NOMO-1 treated with DMSO at 0.1 percent for 48 hours (cell line): ENCODE data around the gene SAMD7.

Source experiments
- DNase-seq: peaks from one replicate; lab custom pipeline; 2025; ENCODE audit not compliant: unreplicated experiment; lab: John Stamatoyannopoulos, UW

The SAMD7 gene

GRCh38 chr3:169911272-169911671 is at the start of gene SAMD7:
Gene SAMD7 (plus strand): TSS chr3:169911572. CDS start chr3:169919499, 7,927 bp downstream.
- DNase-seq: no peak

- no peak for DNase-seq
Observed at GRCh38 chr3:169861871-169862270, 49.5 kb upstream of the SAMD7 start.

- DNase-seq: peak; percentile 74
Observed at GRCh38 chr3:169863458-169863899, 47.9 kb upstream of the SAMD7 start.

- DNase-seq: no peak
Observed at GRCh38 chr3:169864270-169864669, 47.1 kb upstream of the SAMD7 start.

GRCh38 chr3:169865176-169865767 is 46.1 kb upstream of the SAMD7 start:
- peak; percentile 94 for DNase-seq

GRCh38 chr3:169867584-169868210 is 43.7 kb upstream of the SAMD7 start:
- DNase-seq: no peak

GRCh38 chr3:169868369-169868768 is 43.0 kb upstream of the SAMD7 start:
- no peak for DNase-seq

GRCh38 chr3:169869484-169870220 is 41.7 kb upstream of the SAMD7 start, which contains the start of gene LRRC31:
Gene LRRC31 (minus strand): TSS chr3:169869935. CDS start chr3:169869807, 128 bp downstream.
- no peak for DNase-seq

GRCh38 chr3:169871129-169871886 is 40.1 kb upstream of the SAMD7 start:
- DNase-seq: peak; percentile 14

GRCh38 chr3:169879013-169879557 is 32.3 kb upstream of the SAMD7 start:
- no peak for DNase-seq

- DNase-seq: no peak
Observed at GRCh38 chr3:169879845-169880575, 31.4 kb upstream of the SAMD7 start.

GRCh38 chr3:169880576-169881250 is 30.7 kb upstream of the SAMD7 start:
- no peak for DNase-seq

GRCh38 chr3:169886671-169887070 is 24.7 kb upstream of the SAMD7 start:
- no peak for DNase-seq

GRCh38 chr3:169891886-169892285 is 19.5 kb upstream of the SAMD7 start:
- no peak for DNase-seq

GRCh38 chr3:169894110-169894509 is 17.3 kb upstream of the SAMD7 start:
- no peak for DNase-seq

- no peak for DNase-seq
Observed at GRCh38 chr3:169895072-169895471, 16.3 kb upstream of the SAMD7 start.

- DNase-seq: no peak
Observed at GRCh38 chr3:169897284-169897683, 14.1 kb upstream of the SAMD7 start.

- no peak for DNase-seq
Observed at GRCh38 chr3:169901453-169901852, 9.9 kb upstream of the SAMD7 start.

GRCh38 chr3:169905404-169905803 is 6.0 kb upstream of the SAMD7 start:
- DNase-seq: no peak

- DNase-seq: no peak
Observed at GRCh38 chr3:169907476-169907875, 3.9 kb upstream of the SAMD7 start.
